MM.1S (cell line): Measurements from ENCODE around the gene STK32B.

Experiments used
- DNase-seq: peaks from one replicate; pipeline ENCODE4 v3.0.0-alpha.2; 2015
- H2AFZ ChIP-seq: fragments of 300-600 bp; sonication (generic); 2 replicates; pipeline ENCODE4 v1.6.0; 2016; ENCODE audit warnings: antibody characterized with exemption, low read length
- H3F3A ChIP-seq: fragments of 300-600 bp; sonication (generic); 2 replicates; pipeline ENCODE4 v1.6.1; 2016; ENCODE audit warnings: mild to moderate bottlenecking, antibody characterized with exemption, low read length, moderate library complexity, mixed read lengths; ENCODE audit not compliant: insufficient read depth
- H3K27ac ChIP-seq: fragments of 300-600 bp; sonication (generic); 2 replicates; pipeline ENCODE4 v1.5.1; 2016; ENCODE audit warnings: mild to moderate bottlenecking, low read length
- H3K27me3 ChIP-seq: fragments of 300-600 bp; sonication (generic); replicated peaks from 2 replicates; pipeline ENCODE4 v1.6.0; 2016; ENCODE audit warnings: low read length; ENCODE audit not compliant: insufficient read depth
- H3K36me3 ChIP-seq: fragments of 300-600 bp; sonication (generic); replicated peaks from 2 replicates; pipeline ENCODE4 v1.6.1; 2016; ENCODE audit warnings: mild to moderate bottlenecking, low read length, mixed read lengths; ENCODE audit not compliant: insufficient read depth
- H3K4me1 ChIP-seq: fragments of 300-600 bp; sonication (generic); 2 replicates; pipeline ENCODE4 v1.6.1; 2016; ENCODE audit warnings: low read length, mixed read lengths
- H3K4me2 ChIP-seq: fragments of 300-600 bp; sonication (generic); 2 replicates; pipeline ENCODE4 v1.6.0; 2016; ENCODE audit warnings: low read depth, low read length
- H3K4me3 ChIP-seq: fragments of 300-600 bp; sonication (generic); 2 replicates; pipeline ENCODE4 v1.5.1; 2016; ENCODE audit warnings: low read length, mixed read lengths
- H3K79me2 ChIP-seq: fragments of 300-600 bp; sonication (generic); 2 replicates; pipeline ENCODE4 v1.6.1; 2016; ENCODE audit warnings: mixed run types, low read length, mixed read lengths
- H3K9ac ChIP-seq: fragments of 300-600 bp; sonication (generic); 2 replicates; pipeline ENCODE4 v1.6.1; 2016; ENCODE audit warnings: low read length, mixed read lengths
- H3K9me2 ChIP-seq: fragments of 300-600 bp; sonication (generic); replicated peaks from 2 replicates; pipeline ENCODE4 v1.6.1; 2016; ENCODE audit warnings: mild to moderate bottlenecking, low read length, mixed read lengths; ENCODE audit not compliant: insufficient read depth
- H3K9me3 ChIP-seq: fragments of 300-600 bp; sonication (generic); replicated peaks from 2 replicates; pipeline ENCODE4 v1.6.1; 2016; ENCODE audit warnings: mild to moderate bottlenecking, low read length, mixed read lengths; ENCODE audit not compliant: insufficient read depth
- H4K20me1 ChIP-seq: fragments of 300-600 bp; sonication (generic); 2 replicates; pipeline ENCODE4 v1.6.1; 2016; ENCODE audit warnings: mild to moderate bottlenecking, low read length, moderate library complexity, mixed read lengths; ENCODE audit not compliant: insufficient read depth
- EZH2 ChIP-seq: fragments of 300-600 bp; sonication (generic); optimal IDR thresholded peaks from 2 replicates; pipeline ENCODE3; 2017; ENCODE audit warnings: low read depth, mild to moderate bottlenecking, antibody characterized with exemption, low read length, mixed read lengths
- EZH2phosphoT487 ChIP-seq: fragments of 300-600 bp; sonication (generic); IDR thresholded peaks from 2 replicates; pipeline ENCODE4 v1.6.1; 2018; ENCODE audit warnings: antibody characterized with exemption, low read length
- TF ChIP-seq, protein P1 (sequence below): fragments of 300-600 bp; sonication (generic); IDR thresholded peaks from 2 replicates; pipeline ENCODE4 v1.5.1; 2016; ENCODE audit warnings: antibody characterized with exemption, low read length, mixed read lengths

STK32B gene

GRCh38 chr4:5364406-5364805 lies 313.1 kb downstream of the STK32B start:
- Histone ChIP-seq H3K27ac (no peak overlapping the region), H3K79me2 (no peaks in the 10 kb centered on the region), H3F3A (0 out of 2 replicates have a peak, but pooled peaks cover 7% of the 10 kb centered on the region), H3K4me2 (no peak overlapping the region), H2AFZ (no peak overlapping the region), H3K9me2 (no peaks in the 10 kb centered on the region), H3K4me3 (no peak overlapping the region), H3K9ac (no peak overlapping the region), H3K27me3 (no peaks in the 10 kb centered on the region), H3K4me1 (0 out of 2 replicates have a peak, but pooled peaks cover 6% of the 10 kb centered on the region), H3K9me3 (no peaks in the 10 kb centered on the region), H4K20me1 (no peaks in the 10 kb centered on the region), H3K36me3 (no peaks in the 10 kb centered on the region)
- no peak for TF ChIP-seq EZH2
- no peak for TF ChIP-seq EZH2phosphoT487
- TF ChIP-seq, protein P1, sequence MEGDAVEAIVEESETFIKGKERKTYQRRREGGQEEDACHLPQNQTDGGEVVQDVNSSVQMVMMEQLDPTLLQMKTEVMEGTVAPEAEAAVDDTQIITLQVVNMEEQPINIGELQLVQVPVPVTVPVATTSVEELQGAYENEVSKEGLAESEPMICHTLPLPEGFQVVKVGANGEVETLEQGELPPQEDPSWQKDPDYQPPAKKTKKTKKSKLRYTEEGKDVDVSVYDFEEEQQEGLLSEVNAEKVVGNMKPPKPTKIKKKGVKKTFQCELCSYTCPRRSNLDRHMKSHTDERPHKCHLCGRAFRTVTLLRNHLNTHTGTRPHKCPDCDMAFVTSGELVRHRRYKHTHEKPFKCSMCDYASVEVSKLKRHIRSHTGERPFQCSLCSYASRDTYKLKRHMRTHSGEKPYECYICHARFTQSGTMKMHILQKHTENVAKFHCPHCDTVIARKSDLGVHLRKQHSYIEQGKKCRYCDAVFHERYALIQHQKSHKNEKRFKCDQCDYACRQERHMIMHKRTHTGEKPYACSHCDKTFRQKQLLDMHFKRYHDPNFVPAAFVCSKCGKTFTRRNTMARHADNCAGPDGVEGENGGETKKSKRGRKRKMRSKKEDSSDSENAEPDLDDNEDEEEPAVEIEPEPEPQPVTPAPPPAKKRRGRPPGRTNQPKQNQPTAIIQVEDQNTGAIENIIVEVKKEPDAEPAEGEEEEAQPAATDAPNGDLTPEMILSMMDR: no peak
- DNase-seq: no peak

GRCh38 chr4:5365071-5366008 lies 314.1 kb downstream of the STK32B start:
- Histone ChIP-seq H3F3A (0 out of 2 replicates have a peak, but pooled peaks cover 7% of the 10 kb centered on the region), H3K79me2 (no peaks in the 10 kb centered on the region), H3K9ac (no peak overlapping the region), H2AFZ (peak overlapping the region; percentile 3; the same call in 1 of the 2 replicates), H3K36me3 (no peaks in the 10 kb centered on the region), H3K9me2 (no peaks in the 10 kb centered on the region), H4K20me1 (no peaks in the 10 kb centered on the region), H3K4me1 (0 out of 2 replicates have a peak, but pooled peaks cover 6% of the 10 kb centered on the region), H3K27ac (peak overlapping the region; percentile 17; the same call in 1 of the 2 replicates), H3K4me3 (no peak overlapping the region), H3K4me2 (peak overlapping the region; percentile 41; the same call in 1 of the 2 replicates), H3K9me3 (no peaks in the 10 kb centered on the region), H3K27me3 (no peaks in the 10 kb centered on the region)
- TF ChIP-seq EZH2 (no peak), EZH2phosphoT487 (no peak)
- TF ChIP-seq, protein P1: no peak
- DNase-seq: peak; percentile 55

- 0 out of 2 replicates have a peak, but pooled peaks cover 6% of the 10 kb centered on the region for H3K4me1 ChIP-seq
- no peak for DNase-seq
- H4K20me1 ChIP-seq: no peaks in the 10 kb centered on the region
- no peaks in the 10 kb centered on the region for H3K36me3 ChIP-seq
- H3K4me3 ChIP-seq: no peak overlapping the region
- H3K9ac ChIP-seq: no peak overlapping the region
- no peaks in the 10 kb centered on the region for H3K9me2 ChIP-seq
- TF ChIP-seq EZH2phosphoT487: no peak
- TF ChIP-seq, protein P1: no peak
- TF ChIP-seq EZH2: no peak
- H3K27me3 ChIP-seq: no peaks in the 10 kb centered on the region
- H3K4me2 ChIP-seq: peak overlapping the region; percentile 41; the same call in 1 of the 2 replicates
- no peaks in the 10 kb centered on the region for H3K79me2 ChIP-seq
- 0 out of 2 replicates have a peak, but pooled peaks cover 7% of the 10 kb centered on the region for H3F3A ChIP-seq
- peak overlapping the region; percentile 17; the same call in 1 of the 2 replicates for H3K27ac ChIP-seq
- peak overlapping the region; percentile 3; the same call in 1 of the 2 replicates for H2AFZ ChIP-seq
- no peaks in the 10 kb centered on the region for H3K9me3 ChIP-seq
Observed at GRCh38 chr4:5366009-5366386, 314.7 kb downstream of the STK32B start.
